ENCODE data around the gene ECE1.

Gene ECE1

DNA sequence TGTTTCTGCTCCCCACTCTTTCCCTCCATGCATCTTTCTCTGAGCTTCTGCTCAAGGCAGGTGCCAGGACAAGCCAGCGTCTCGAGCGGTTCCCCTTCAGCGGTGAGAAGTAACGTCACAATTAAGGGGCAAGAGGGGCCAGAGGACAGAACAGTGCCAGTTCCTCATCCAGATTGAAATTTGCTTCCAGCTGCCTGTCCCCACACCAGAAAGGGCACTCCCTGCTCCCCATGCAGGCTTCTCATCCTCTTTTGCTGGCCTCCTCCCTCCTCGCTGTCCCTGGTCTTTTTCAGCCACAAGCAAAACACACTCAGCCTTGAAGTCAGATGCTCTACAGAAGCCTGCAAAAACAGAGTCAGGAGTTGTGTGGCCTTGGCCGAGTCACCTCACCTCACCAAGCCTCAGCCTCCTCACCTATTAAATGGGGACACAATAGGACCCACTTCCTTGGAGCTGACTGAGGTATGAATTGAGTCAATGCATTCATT lies 35.0 kb upstream of the ECE1 start:
- no peak for DNase-seq

DNA sequence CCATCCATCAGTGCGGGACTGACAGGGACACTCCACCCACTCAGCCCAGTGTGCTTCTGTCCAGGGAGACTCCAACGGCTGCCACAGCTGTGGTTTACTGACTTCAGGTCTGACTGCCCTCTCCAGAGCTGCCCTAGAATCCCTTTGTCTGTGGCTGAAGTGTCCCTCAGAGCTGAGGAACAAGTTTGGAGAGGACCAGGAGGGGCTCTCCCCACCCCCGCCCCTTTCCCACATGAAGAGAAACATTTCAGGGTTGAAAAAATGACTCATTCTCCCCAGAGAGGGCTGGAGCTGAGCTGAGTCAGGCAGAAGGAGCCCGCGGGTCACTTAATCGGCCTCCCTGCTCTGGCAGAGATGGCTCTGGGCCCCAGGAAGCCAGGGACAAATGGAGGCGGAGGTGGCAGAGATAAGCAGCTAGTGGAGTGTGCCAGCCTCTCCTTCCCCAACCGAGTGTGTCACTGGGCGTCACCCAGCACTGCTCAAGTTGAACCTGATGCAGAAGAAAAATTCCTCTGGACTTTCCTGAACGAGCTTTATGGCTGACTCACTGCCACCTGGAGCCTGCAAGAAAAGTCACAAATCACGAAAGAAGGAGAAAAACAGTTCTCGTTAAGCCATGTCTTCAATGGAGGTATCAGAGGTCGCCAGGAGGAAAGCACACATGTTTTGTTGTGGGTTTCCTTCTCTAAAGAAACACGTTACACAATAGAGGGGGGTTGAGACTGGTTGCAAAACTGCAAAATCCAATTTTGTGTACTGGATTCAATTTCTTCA lies 34.3 kb upstream of the ECE1 start:
- DNase-seq = peak; percentile 40

DNA sequence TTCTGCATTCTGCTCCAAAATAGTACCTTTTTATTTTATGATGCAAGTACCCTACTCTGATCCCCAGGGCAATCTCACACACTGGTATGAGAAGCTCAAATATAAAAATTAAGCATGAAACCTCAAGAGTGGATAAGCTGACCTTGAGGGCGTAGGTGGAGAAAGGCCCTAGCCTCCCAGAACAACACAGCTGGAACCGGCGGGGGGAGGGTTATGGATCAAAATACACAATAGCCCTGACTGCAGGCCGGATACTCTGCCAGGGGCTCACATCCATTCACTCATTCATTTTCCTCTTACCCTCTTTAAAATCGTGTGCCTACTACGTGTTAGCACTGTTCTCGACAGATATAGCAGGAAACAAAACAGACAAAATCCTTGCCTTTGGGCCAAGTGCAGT lies 32.8 kb upstream of the ECE1 start:
- DNase-seq = no peak

DNA sequence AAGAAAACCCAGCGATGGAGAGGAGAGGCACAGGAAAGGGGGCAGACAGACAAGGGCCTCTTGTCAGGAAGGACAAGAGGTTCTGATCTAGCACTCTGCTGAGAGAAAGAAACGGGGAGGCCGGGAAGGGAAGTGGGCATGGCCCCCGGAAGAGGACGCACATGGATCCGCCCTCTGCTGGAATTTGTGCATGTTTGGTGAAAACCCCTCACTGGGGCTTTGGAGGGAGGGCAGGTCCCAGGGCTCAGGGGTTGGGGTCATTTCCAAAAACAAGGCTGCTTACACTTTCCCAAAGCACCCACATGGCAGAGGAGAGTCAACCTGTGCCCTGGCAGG lies 32.4 kb upstream of the ECE1 start:
- no peak for DNase-seq

DNA sequence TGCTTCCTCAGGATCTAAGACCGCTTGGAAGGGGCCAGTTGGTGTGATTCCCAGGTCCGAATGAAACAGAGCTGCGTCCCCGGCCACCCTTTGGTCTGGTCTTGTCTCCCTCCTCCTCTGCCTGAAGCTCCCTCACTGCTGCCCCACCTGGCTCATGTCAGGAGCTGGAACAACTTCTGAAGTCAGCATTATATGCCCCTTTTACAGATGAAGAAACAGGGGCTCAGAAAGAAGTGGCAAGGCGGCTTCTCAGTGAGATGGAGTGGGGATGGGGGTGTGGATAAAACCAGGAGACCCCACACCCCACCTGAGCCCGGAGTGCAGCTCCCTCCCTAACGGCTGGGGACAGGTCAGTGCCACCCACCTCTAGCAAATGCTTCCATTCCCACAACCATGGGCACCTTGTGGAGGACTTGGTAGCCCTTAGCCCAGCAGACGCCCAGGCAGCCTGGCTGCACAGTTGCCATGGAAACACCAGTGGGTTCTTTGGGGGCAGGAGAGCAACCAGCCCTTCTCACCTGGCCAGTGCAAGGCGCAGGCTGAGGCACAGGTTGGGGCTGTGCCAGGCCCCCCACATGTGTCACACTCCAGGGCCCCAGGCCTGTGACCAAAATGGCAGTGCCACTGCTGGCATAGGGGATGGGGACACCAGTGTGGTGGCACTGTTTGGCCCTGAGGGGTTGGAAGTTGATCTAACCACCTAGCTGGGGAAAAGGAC lies 31.9 kb upstream of the ECE1 start:
- no peak for DNase-seq

DNA sequence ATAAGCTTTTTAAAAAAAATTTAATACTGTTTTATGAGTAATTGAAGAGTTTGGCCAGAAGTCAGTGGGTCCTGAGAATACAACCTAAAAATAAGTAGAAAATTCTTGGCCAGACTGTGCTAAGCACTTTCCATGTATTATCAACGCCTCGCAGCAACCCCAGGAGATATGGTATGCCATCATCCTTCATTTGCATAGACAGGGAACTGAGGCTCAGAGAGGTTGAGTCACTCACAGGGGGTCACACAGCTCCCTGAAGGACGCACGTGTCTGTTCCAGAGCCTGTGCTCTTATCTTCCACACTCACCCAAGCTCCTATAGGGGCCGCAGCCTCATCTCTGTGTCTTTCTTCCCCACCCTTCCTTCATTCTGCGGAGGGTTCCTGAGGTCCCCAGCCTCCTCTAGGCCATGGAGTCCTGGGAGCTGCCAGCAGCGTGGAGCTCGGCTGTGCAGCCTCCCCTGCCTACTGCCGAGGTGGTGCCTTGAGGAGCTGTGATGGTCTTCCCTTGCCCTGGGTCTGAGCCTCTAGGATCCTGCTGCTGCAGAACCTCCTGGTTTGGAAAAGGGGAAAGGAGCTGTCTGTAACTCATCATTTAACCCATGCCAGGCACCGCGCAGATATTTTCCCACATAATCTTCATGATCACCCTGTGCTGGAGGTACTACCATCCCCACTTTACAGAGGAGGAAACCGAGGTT lies 30.3 kb upstream of the ECE1 start:
- DNase-seq = no peak

DNA sequence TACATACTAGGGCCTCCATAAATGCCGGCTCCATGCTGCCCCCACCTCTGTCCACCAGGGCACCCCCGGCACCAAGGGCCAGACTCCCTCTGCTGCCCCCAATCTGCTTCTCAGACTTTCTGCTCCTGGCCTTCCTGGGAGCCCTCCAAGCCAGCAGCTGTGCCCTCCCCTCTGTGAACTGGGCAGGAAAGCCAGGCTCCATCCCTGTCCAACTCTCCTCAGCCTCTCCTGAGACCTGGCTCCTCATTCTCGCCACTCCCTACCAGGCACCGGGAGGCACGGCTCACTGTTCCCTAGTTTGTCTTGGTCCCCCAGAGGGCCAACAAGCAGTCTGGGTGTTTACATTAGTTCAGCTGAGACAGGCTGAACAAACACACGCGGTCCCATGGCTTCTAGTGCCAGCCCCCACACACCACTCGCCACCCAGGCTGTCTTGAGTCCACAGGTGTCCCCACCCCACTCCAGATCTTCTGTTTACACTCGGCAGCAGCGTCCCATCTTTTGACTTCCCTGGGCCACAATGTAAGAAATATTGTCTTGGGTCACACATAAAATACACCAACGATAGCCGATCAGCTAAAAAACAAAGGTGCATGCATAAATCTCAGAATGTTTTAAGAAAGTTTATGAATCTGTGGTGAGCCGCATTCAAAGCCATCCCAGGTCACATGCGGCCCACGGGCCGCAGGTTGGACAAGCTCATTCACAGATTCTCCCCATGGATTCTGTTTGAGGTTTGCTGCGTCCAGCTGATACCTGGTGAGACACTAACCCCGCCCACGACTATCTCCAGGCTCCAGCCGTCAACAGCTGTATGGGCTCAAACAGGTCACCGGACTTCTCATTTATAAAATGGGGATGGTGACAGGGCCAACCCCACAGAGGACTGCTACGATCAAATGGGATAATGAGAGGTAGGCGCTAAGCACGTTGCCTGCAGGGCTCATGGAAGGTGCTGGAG lies 29.5 kb upstream of the ECE1 start:
- no peak for DNase-seq

DNA sequence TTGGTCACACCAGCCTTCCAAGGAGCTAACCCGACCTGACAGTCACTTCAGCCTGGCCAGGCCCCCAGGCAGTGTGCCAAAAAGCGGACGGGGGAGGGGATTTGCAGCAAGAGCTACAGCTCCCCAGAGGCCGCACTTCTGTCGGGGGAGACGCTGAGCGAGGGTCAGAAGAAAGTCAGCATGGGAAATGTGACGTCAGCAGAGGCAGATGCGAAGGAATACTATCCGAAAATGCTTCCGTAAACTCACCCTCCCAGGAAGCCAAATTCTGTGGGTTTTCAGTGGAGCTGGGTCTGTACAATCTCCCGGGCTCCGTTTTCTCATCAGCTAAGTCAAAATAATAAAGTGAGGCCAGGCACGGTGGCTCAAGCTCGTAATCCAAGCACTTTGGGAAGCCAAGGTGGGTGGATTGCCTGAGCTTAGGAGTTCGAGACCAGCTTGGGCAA lies 28.5 kb upstream of the ECE1 start:
- no peak for DNase-seq

DNA sequence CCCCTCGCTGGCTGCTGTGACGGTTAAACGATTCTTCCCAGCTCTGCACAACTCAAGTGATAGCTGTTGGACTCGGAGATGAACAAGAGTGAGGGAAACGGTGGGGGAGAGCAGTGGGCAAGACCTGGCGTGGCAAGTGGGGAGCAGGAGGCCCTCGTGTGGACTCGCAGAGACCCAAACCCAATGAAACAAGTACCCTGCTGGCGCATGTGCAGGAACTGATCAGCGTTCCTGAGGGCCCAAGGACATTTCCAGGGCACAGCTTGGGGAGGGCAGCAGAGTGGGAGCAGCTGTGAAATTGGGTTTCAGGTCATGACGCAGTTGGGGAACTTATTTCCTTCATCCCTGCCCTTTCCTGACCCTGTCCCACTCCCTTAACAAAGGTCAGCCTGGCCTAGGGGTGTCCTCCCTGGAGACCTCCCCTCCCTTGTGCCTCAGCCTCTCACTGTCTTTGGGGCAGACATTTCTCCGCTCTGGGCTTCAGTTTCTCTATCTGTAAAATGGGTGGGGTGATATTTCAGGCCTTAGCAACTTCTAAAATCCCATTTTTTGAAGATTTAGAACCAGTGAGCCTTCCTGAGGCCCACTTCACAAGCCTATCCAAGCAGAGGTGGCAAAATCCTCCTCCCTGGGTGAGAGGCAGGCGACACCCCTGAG lies 27.9 kb upstream of the ECE1 start:
- DNase-seq = no peak

DNA sequence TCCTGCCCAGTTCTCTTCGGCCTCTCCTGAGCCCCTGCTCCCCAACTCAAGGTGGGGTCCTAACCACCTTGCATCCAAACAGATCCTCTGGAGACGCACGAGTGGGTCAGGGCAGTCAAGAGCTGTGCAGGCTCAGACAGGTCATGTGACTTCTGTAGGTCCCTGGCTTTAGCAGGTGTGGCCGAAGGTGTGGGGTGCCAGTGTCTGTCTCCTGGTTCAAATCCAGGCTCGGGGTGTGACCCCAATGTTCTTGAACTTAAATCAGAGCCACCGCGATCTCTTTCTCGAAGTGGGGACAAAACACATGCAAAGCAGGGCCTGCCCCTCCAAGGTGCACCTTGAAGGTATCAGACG lies 27.4 kb upstream of the ECE1 start:
- DNase-seq = no peak

DNA sequence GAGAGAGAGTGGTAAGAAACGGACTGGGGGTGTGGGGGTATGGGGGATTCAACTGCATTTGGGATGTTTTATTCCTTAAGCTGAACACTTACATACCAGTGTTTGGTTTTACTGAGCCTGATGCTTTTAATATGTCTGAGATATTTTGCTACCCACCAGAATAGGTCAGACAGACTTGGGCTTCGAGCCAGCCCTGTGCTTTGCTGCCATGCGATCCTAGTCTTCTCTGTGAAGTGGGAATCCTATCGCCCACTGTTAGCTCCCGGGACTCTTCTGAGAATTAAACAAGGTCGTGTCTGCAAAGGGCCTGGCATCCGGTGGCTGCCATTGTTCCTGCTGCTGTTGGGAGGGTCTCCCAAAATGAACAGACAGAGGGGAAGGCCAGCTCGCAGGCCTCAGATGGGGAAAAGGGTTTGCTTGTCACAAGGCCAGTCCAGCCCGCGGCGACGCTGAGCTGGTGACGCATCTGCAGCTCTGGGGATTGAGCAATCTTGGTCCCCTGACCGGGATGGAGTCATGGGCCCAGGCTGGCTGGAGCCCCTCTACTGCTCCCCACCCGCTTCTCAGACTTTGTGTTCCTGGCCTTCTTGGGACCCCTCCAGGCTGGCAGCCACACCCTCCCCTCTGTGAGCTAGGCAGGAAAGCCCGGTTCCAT lies 26.9 kb upstream of the ECE1 start:
- no peak for DNase-seq

DNA sequence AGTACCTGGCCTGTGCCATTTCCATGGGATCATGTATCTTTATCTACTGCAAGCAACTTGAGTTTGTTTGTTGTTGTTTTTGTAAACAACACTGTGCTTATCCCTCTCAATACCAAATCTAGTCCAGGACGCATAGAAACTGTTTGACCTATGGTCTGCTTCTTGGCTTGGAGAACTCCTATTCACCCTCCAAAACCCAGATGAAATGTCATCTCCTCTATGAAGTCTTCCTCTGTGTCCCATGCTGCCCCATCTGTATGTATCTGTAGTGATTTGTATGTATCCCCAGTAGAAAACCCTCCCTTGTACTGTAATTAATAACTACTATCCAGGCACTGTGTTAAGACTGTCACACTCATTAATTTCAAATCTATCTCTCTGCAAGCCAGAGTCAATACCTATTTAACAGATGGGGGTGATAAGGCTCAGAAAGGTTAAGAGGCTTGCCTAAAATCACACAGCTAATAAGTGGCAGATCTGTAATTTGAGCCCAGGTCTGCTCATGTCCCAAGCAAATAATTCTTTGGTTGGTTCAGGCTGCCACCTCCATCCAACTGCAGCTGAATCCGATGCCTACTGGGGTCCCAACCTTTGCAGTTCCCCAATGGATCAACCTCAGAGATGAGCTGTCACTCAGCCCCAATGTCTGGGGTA lies 24.6 kb upstream of the ECE1 start:
- DNase-seq = no peak

DNA sequence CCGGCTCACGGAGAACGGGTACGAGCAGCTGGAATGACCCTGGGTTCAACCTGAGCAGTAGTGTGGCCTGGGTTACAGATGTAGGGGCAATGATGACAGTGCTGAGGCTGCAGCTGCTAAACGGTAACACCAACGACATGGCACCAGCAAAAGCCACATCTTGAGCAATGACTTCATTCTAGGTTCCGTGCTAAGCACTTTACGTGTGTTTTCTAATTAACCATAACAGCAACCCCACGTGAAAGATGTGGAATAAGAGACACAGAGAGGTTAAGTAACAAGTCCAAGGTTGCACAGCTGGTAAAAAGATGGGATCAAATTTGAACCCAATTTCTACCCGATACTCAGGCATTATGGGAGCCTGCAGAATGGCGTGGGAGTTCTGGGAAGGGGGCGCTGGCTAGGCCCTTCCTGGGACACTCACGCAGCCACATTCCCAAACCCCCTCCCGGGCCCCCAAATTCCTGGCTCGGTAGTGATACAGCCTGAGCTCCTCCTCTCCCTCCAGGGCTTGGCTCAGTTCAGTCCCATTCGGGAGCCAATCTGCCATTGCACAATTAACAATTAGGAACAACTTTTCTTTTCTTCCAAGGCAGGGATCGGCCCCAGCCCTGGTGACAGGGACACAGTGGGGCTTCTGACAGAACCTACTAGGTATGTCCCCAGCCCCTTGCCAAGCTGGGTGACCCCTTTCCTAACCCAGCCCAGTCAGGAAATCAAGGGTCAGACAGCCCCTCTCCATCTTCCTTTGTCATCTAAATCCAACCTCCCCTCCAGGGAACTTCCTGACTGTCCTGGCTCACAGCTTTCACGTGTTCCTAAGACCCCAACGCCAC lies 23.8 kb upstream of the ECE1 start:
- DNase-seq = no peak

DNA sequence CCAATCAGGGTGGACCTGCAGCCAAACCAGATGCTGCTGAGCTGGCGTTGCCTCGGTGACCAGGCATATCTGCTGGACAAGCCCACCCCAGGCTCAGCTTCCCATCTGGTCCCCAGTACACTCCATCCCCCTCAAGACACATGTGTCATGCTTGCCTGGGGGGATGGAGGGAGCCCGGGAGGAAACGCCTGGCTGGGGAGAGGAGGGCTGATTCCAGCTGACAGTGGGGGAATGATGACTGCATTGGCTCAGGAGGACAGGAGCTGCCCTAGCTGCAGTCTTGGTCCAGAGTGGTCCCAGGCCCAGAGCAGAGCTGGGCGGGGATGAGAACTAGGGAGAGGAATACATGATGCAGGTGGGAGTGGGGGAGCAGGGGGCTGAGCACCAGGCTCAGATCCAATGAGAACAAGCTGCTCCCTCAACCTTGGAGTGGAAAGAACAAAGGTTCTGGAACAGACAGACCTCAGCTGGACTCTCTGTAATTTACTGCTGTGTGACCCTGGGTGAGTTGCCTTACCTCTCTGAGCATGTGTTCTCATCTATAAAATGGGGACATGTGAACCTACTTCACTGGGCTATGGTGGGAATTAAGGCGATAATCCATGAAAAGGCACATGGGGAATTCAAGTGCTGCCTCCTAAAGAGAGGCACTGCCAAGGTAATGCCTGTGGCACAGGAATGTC lies 23.1 kb upstream of the ECE1 start:
- no peak for DNase-seq

DNA sequence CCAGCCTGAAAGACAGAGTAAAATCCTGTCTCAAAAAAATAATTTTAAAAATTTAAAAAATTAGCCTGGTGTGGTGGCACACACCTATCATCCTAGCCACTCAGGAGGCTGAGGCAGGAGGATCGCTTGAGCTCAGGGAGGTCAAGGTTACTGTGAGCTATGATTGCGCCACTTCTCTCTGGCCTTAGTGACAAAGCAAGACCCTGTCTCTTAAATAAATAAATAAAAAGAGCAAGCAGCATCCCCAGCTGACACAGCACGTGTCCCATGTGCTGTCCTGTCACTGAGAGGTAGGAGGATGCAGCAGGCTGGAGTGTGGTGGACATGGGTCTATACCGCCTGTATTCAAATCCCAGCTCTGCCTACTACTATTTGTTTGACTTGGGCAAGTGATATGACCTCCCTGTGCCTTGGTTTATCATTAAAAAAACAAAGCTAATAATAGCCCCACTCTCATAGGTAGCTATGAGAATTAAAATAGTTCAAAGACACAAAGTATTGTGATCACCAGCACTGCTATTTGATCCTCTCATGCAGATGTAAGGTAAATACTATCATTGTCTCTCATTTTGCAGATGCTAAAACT lies 22.2 kb upstream of the ECE1 start:
- DNase-seq = no peak

DNA sequence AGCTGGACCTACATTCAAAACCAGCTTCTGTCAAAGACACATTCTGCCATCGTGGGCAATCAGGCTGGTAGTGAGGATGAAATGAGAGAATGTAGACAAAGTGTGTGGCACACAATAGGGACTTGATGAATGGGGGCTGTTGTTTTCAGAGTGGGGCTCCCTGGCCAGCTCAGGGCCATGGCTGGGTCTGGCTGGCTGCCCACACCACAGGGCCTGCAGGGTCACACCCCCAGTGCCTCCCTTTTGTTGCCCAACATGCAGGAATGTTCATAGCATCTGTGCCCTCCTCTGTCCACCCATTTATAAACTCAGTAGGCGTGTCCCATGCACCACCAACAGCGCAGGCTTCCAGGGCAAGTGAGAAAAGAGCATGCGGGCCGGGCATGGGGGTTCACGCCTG lies 20.8 kb upstream of the ECE1 start:
- DNase-seq = no peak

DNA sequence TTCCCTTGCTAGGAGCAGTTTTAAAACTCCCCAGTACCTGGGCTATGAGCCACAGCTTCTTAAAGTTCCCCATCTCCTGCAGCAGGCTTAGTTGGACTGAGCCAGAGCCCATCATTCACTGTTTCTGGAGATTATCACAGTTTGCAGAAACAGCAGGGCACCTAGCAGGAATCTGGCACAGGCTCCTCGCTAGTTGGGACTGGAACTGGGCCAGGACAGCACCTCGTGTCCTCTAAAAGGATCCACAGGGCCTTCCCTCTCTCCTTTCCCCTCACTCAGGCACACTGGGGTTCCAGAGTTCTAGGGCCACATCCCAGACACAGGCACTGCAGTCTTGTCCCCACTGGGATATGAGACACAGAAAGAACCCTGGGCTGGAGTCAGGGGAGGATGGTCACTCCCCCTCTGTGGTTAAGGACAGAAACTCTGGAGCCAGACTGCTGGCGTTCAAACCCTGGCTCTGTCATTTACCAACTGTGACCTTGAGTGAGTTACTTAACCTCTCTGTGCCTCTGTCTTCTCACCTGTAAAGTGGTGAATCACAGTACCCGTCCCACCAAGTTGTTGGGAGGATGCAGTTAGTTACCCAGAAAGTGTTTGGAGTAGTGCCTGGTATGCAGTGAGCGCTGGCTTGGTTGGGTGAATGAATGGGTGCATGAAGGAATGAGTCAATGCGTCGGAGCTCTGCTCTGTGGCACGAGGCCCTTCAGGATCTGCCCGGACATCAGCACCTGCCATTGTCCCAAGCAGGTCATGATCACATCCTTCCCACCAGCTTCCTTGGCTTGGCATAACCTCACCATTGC lies 18.8 kb upstream of the ECE1 start:
- DNase-seq = no peak

DNA sequence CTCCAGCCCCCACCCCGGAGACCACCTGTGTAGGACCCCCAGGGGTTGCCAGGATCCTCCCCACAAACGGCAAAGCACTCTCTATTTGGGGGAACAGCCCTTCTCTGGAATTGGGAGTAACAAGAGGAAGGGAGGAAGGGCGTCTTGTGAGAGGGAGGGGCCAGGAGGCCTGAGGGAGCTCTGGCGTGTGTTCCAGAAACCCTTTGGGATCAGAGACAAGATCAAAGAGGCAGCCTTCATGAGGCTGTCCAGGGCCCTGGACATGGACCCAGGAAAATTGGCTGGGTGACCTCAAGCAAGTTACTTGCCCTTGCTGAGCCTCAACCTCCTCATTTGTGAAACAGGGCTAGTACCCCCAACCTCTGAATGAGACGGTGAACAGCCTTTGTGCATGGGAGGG lies 18.1 kb upstream of the ECE1 start:
- DNase-seq = no peak
